Activated T-helper 1 cell treated with anti-CD3 and anti-CD28 coated beads, Interleukin-12 subunit alpha, Interleukin-12 subunit beta, Interleukin-2, Interleukin-4 antibody, amounts not matched to agents 30 ng/mL and 10 ng/mL and 1 ng/mL, durations not matched to agents 14 hours and 24 hours and 36 hours (primary cell): ENCODE data around the gene OR14A2. TPM values are rescaled to one million over a fixed set of nuclear protein-coding genes. Genes with fewer than 3 reads are reported as not detected.
"Not testable (repeated sequence)": the region's sequence is repeated elsewhere in the genome, so short reads cannot be mapped to it uniquely, and the experiment has no call there.

Experiments
- DNase-seq: peaks from one replicate; pipeline ENCODE4 v3.0.0; 2021; ENCODE audit warnings: low spot score
- H3K27ac Mint-ChIP-seq: one replicate; pipeline ENCODE4 v1.8.0; 2021; ENCODE audit warnings: mild to moderate bottlenecking, mixed read lengths
- H3K27me3 Mint-ChIP-seq: one replicate; pipeline ENCODE4 v1.8.0; 2022; ENCODE audit warnings: mild to moderate bottlenecking, moderate library complexity, mixed read lengths; ENCODE audit not compliant: insufficient read depth
- H3K36me3 Mint-ChIP-seq: one replicate; pipeline ENCODE4 v1.8.0; 2021; ENCODE audit warnings: low read depth, mixed read lengths
- H3K4me1 Mint-ChIP-seq: one replicate; pipeline ENCODE4 v1.8.0; 2021; ENCODE audit warnings: low read depth, mixed read lengths
- H3K4me3 Mint-ChIP-seq: one replicate; pipeline ENCODE4 v1.8.0; 2021; ENCODE audit warnings: mild to moderate bottlenecking, moderate library complexity, mixed read lengths
- H3K9me3 Mint-ChIP-seq: one replicate; pipeline ENCODE4 v1.8.0; 2021; ENCODE audit warnings: mixed read lengths
- intact Hi-C: fragments of 100-400 bp; cut with micrococcal nuclease; formaldehyde crosslinking; loops from one replicate; pipeline ENCODE4 v1.15.1; 2024
- total RNA-seq: library from RNA; stranded (reverse); gene quantifications from 2 replicates; pipeline ENCODE4 v1.2.3, GENCODE V29; 2022

Gene OR14A2
- not detected in 2 replicates for total RNA-seq

- intact Hi-C loops = no loop called here
- Mint-ChIP-seq H3K4me3 (no peak within 1 kb of the TSS), H3K9me3 (peaks cover 11% of the 10 kb centered on the region), H3K36me3 (no peaks in the 10 kb centered on the region), H3K27me3 (no peaks in the 10 kb centered on the region), H3K4me1 (no peaks in the 10 kb centered on the region), H3K27ac (no peak within 1 kb of the TSS)
- DNase-seq = no peak
Observed at GRCh38 chr1:247748041-247748440, at the start of gene OR14A2. OR14A2 (minus strand) TSS chr1:247748141.

GRCh38 chr1:247797518-247797917 is 49.6 kb upstream of the OR14A2 start:
- H3K9me3 Mint-ChIP-seq = no peaks in the 10 kb centered on the region
- H3K27ac Mint-ChIP-seq = no peak overlapping the region
- intact Hi-C loops = no loop called here

DNA sequence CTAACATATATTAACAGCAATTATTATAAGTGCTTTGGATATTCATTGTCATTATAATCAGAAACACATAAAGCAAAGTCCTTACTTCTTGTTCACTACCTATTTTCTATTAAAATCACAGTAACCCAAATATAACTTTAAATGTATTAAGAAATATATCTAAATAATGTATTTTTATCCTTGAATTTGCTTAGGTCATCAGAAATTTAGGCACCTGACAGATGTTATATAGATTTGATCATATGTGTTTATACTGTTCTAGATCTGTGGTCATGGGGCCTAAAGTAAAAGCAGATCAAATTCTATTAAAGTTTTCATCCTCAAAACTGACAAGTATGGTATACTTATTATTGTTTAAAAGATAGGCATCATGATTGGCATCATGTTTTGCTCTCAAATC is 21.7 kb upstream of the OR14A2 start:
- no peaks in the 10 kb centered on the region for H3K27me3 Mint-ChIP-seq
- no peaks in the 10 kb centered on the region for H3K4me1 Mint-ChIP-seq
- no peak overlapping the region for H3K4me3 Mint-ChIP-seq
- no peak for DNase-seq
- intact Hi-C loops = no loop called here
- no peak overlapping the region for H3K27ac Mint-ChIP-seq
- no peaks in the 10 kb centered on the region for H3K9me3 Mint-ChIP-seq
- no peaks in the 10 kb centered on the region for H3K36me3 Mint-ChIP-seq

More at GRCh38 chr1:247797518-247797917, 49.6 kb upstream of the OR14A2 start:
- Mint-ChIP-seq H3K36me3 (no peaks in the 10 kb centered on the region), H3K4me3 (no peak overlapping the region), H3K4me1 (no peaks in the 10 kb centered on the region), H3K27me3 (no peaks in the 10 kb centered on the region)
- DNase-seq = no peak

DNA sequence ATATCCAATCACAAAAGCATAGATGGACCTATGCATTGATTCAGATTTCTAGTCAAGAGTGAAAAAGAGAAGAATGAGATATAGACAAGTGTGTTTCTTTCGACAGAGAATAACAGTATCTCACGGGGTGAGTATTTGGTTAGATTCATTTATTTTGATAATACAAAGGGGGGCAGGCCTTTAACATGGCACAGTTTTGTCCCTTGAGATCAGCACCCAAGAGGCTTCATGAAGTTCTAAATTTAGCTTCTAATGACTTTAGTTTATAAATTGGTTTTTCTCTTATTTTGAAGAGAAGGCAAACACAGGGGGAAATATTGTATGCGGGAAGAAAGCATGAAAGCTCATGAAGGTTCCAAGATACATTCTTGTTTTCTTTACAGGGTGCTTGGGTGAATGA is 12.5 kb upstream of the OR14A2 start, which contains the start of gene OR1C1:
Gene OR1C1, minus strand, starts transcription at position 101 of the 400 bp plus-strand sequence. CDS start 2,150 bp downstream, outside the sequence.
- Mint-ChIP-seq H3K27ac (no peak within 1 kb of the TSS), H3K4me1 (no peaks in the 10 kb centered on the region), H3K4me3 (no peak within 1 kb of the TSS), H3K27me3 (no peaks in the 10 kb centered on the region), H3K9me3 (no peaks in the 10 kb centered on the region), H3K36me3 (no peaks in the 10 kb centered on the region)
- intact Hi-C loops = no loop called here
- no peak for DNase-seq

DNA sequence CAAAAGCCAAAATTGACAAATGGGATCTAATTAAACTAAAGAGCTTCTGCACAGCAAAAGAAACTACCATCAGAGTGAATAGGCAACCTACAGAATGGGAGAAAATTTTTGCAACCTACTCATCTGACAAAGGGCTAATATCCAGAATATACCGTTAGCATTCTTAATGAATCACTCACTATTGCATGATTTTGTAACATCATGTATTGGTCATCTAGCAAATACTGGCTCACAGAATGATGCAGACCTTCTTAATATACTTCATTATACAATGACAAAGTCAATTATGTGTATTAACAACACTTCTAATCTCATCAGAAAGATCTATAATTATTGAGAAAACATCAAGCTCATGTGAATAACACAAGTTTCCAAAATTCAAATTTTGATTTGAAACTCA is 6.4 kb upstream of the OR14A2 start:
- H3K27ac Mint-ChIP-seq, H3K27me3 Mint-ChIP-seq, H3K36me3 Mint-ChIP-seq, H3K4me1 Mint-ChIP-seq, intact Hi-C loops, H3K9me3 Mint-ChIP-seq, H3K4me3 Mint-ChIP-seq, DNase-seq: not testable (repeated sequence)

- Mint-ChIP-seq H3K36me3 (no peaks in the 10 kb centered on the region), H3K27me3 (no peaks in the 10 kb centered on the region), H3K27ac (no peak overlapping the region), H3K9me3 (peaks cover 11% of the 10 kb centered on the region), H3K4me1 (no peaks in the 10 kb centered on the region), H3K4me3 (no peak overlapping the region)
- intact Hi-C loops = no loop called here
- no peak for DNase-seq
Observed at GRCh38 chr1:247749870-247750269, 1.9 kb upstream of the OR14A2 start.

DNA sequence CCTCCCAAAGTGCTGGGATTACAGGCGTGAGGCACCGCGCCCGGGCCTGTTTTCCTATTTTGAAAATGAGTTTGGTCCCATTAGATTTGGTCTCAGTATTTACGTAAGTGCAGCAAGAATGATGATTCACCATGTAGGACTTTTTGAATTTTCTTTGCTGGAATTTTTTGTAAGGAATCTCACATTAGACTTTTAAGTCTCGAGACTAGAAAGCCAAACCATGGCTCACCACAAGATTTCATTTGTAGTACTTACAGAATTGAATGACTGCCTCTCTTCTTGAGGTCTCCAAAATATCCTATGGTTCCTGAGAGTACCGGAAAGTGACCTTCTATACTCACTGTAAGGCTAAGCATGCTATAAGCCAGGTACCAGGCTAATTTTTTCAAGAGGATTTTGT is 325 bp downstream of the OR14A2 start:
- intact Hi-C loops = no loop called here
- Mint-ChIP-seq H3K4me1 (no peaks in the 10 kb centered on the region), H3K27me3 (no peaks in the 10 kb centered on the region), H3K9me3 (peaks cover 11% of the 10 kb centered on the region), H3K36me3 (no peaks in the 10 kb centered on the region), H3K27ac (no peak overlapping the region), H3K4me3 (no peak overlapping the region)
- DNase-seq = no peak

- Mint-ChIP-seq H3K27ac (no peak overlapping the region), H3K4me1 (no peaks in the 10 kb centered on the region), H3K4me3 (no peak overlapping the region), H3K9me3 (peaks cover 11% of the 10 kb centered on the region), H3K27me3 (no peaks in the 10 kb centered on the region), H3K36me3 (no peaks in the 10 kb centered on the region)
- no peak for DNase-seq
- intact Hi-C loops = no loop called here
Observed at GRCh38 chr1:247746391-247746935, 1.5 kb downstream of the OR14A2 start.

DNA sequence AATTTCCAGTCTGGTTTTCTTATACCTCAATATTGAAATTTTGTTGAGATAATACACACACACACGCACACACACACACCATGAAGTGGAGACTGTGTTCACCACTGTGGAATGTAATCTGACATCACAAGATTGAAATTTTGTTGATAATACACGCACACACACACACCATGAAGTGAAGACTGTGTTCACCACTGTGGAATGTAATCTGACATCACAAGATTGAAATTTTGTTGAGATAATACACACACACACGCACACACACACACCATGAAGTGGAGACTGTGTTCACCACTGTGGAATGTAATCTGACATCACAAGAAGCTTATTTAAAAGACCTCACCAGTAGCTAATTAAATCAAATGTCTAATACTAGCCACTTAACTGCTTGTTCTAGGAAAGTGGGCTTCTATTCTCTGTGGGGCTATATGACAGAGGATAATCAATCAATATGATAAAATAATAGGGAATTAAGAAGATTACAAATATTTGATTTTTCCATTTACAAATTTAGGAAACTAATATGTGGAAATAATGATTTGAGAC is 5.7 kb downstream of the OR14A2 start:
- H3K4me1 Mint-ChIP-seq, H3K27me3 Mint-ChIP-seq, H3K9me3 Mint-ChIP-seq, DNase-seq, intact Hi-C loops, H3K27ac Mint-ChIP-seq, H3K36me3 Mint-ChIP-seq, H3K4me3 Mint-ChIP-seq: not testable (repeated sequence)

GRCh38 chr1:247741756-247742155 is 6.2 kb downstream of the OR14A2 start:
- no peaks in the 10 kb centered on the region for H3K9me3 Mint-ChIP-seq
- intact Hi-C loops = no loop called here
- H3K4me3 Mint-ChIP-seq = no peak overlapping the region
- no peak overlapping the region for H3K27ac Mint-ChIP-seq
- no peaks in the 10 kb centered on the region for H3K4me1 Mint-ChIP-seq
- DNase-seq = no peak
- H3K27me3 Mint-ChIP-seq = no peaks in the 10 kb centered on the region
- H3K36me3 Mint-ChIP-seq = no peaks in the 10 kb centered on the region

GRCh38 chr1:247740721-247741120 is 7.2 kb downstream of the OR14A2 start:
- Mint-ChIP-seq H3K27me3 (no peaks in the 10 kb centered on the region), H3K4me3 (no peak overlapping the region), H3K27ac (no peak overlapping the region), H3K36me3 (no peaks in the 10 kb centered on the region), H3K4me1 (no peaks in the 10 kb centered on the region), H3K9me3 (no peaks in the 10 kb centered on the region)
- intact Hi-C loops = no loop called here
- no peak for DNase-seq

GRCh38 chr1:247738315-247738714 is 9.6 kb downstream of the OR14A2 start, which contains the start of gene OR14K1:
OR14K1 (plus strand) TSS chr1:247738615; CDS start chr1:247738615, 0 bp downstream.
- no peaks in the 10 kb centered on the region for H3K36me3 Mint-ChIP-seq
- H3K27me3 Mint-ChIP-seq = no peaks in the 10 kb centered on the region

GRCh38 chr1:247721222-247721621 is 26.7 kb downstream of the OR14A2 start:
- intact Hi-C loops = no loop called here
- Mint-ChIP-seq H3K36me3 (no peaks in the 10 kb centered on the region), H3K27ac (no peak overlapping the region), H3K27me3 (no peaks in the 10 kb centered on the region), H3K4me3 (no peak overlapping the region), H3K9me3 (peaks cover 15% of the 10 kb centered on the region), H3K4me1 (no peaks in the 10 kb centered on the region)
- DNase-seq = no peak

More at GRCh38 chr1:247738315-247738714, 9.6 kb downstream of the OR14A2 start, which contains the start of gene OR14K1:
- Mint-ChIP-seq H3K9me3 (no peaks in the 10 kb centered on the region), H3K27ac (no peak within 1 kb of the TSS), H3K4me1 (no peaks in the 10 kb centered on the region), H3K4me3 (no peak within 1 kb of the TSS)
- DNase-seq = no peak
- intact Hi-C loops = no loop called here

DNA sequence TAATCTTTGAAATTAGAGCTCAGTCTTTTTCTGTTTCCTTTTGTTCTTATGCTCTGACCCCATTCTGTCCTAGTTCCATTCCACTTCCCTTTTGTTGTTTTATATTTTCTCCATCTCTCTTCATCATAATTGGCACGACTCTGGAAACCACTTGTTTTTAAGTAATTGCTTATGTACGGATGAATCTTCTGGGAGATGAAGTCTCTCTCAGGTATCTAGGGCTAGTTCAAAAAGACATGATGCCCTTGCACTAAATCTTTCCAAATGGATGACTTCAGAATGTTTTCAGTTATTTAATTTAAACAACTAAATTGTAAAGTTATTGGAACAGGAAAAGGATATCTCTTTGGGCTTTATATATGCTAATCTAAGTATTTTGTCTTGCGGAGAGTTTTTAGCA is 31.4 kb downstream of the OR14A2 start, which contains the start of gene OR6F1:
Gene OR6F1, minus strand, starts transcription at position 101 of the 400 bp plus-strand sequence. CDS start 3,891 bp downstream, outside the sequence.
- H3K4me3 Mint-ChIP-seq = no peak within 1 kb of the TSS
- H3K36me3 Mint-ChIP-seq = no peaks in the 10 kb centered on the region
- no peak for DNase-seq
- H3K4me1 Mint-ChIP-seq = no peaks in the 10 kb centered on the region
- H3K9me3 Mint-ChIP-seq = peaks cover 7% of the 10 kb centered on the region
- no peaks in the 10 kb centered on the region for H3K27me3 Mint-ChIP-seq
- intact Hi-C loops = no loop called here
- no peak within 1 kb of the TSS for H3K27ac Mint-ChIP-seq
